GM11168 (cell line): ENCODE data around the gene BSX.

Experiments used
- in situ Hi-C: fragments of 300-500 bp; cut with MboI; formaldehyde crosslinking; loops from one replicate; pipeline ENCODE4 v1.12.0; 2022; ENCODE audit warnings: low sequenced_read_pairs; ENCODE audit not compliant: unreplicated experiment

Gene BSX

GRCh38 chr11:122981388-122982264 is at the start of gene BSX:
Gene BSX (minus strand): TSS chr11:122981834. CDS start chr11:122981671, 163 bp downstream.
- in situ Hi-C loops = no loop called here

GRCh38 chr11:123030517-123030916 is 48.9 kb upstream of the BSX start:
- in situ Hi-C loops = no loop called here

GRCh38 chr11:123020968-123021367 is 39.3 kb upstream of the BSX start:
- in situ Hi-C loops = loop anchor here (5.0 kb wide), 1 partner anchor 159 kb away; no protein-coding TSS in a partner anchor

GRCh38 chr11:123018702-123019101 is 37.1 kb upstream of the BSX start:
- in situ Hi-C loops = no loop called here

GRCh38 chr11:123011510-123011909 is 29.9 kb upstream of the BSX start:
- in situ Hi-C loops = no loop called here

GRCh38 chr11:123006860-123007542 is 25.4 kb upstream of the BSX start:
- in situ Hi-C loops = no loop called here

- in situ Hi-C loops = no loop called here
These were observed 19.1 kb upstream of the BSX start for GRCh38 chr11:123000721-123001120.

GRCh38 chr11:122998727-122999366 is 17.2 kb upstream of the BSX start:
- in situ Hi-C loops = no loop called here

GRCh38 chr11:122995526-122995925 is 13.9 kb upstream of the BSX start:
- in situ Hi-C loops = no loop called here

- in situ Hi-C loops = no loop called here
These were observed 2.8 kb upstream of the BSX start for GRCh38 chr11:122984186-122985011.

GRCh38 chr11:122983438-122984185 is 2.0 kb upstream of the BSX start:
- in situ Hi-C loops = no loop called here

- in situ Hi-C loops = no loop called here
These were observed 1.6 kb downstream of the BSX start for GRCh38 chr11:122979815-122980595.

GRCh38 chr11:122979103-122979814 is 2.4 kb downstream of the BSX start:
- in situ Hi-C loops = no loop called here

- in situ Hi-C loops = no loop called here
These were observed 3.4 kb downstream of the BSX start for GRCh38 chr11:122978299-122978620.

- in situ Hi-C loops = no loop called here
These were observed 4.0 kb downstream of the BSX start for GRCh38 chr11:122977470-122978298.

GRCh38 chr11:122976734-122977469 is 4.7 kb downstream of the BSX start:
- in situ Hi-C loops = no loop called here
